Mononuclear cell (primary cell): ENCODE results near the gene PPP4R4. TPM values are rescaled to one million over a fixed set of nuclear protein-coding genes. Genes with fewer than 3 reads are reported as not detected.

Experiments used
- H3K27me3 ChIP-seq: 2 replicates; pipeline ENCODE4 v1.6.0; 2011; ENCODE audit warnings: low read length, control low read depth; ENCODE audit not compliant: insufficient read depth
- H3K4me1 ChIP-seq: 2 replicates; pipeline ENCODE4 v1.5.1; 2011; ENCODE audit warnings: mild to moderate bottlenecking, low read length, control low read depth; ENCODE audit not compliant: insufficient read depth
- H3K4me3 ChIP-seq: 2 replicates; pipeline ENCODE4 v1.5.1; 2011; ENCODE audit warnings: mild to moderate bottlenecking, low read length, moderate library complexity
- H3K9me3 ChIP-seq: 2 replicates; pipeline ENCODE4 v1.5.1; 2011; ENCODE audit warnings: low read depth, mild to moderate bottlenecking, control low read depth, low read length
- total RNA-seq: library from RNA; depleted of rRNA; stranded (reverse); fragments of >200 nt; gene quantifications from one replicate; pipeline ENCODE4 v1.2.3, GENCODE V29; 2012

Gene PPP4R4
- total RNA-seq, 1 donor, result 0.84 TPM

DNA sequence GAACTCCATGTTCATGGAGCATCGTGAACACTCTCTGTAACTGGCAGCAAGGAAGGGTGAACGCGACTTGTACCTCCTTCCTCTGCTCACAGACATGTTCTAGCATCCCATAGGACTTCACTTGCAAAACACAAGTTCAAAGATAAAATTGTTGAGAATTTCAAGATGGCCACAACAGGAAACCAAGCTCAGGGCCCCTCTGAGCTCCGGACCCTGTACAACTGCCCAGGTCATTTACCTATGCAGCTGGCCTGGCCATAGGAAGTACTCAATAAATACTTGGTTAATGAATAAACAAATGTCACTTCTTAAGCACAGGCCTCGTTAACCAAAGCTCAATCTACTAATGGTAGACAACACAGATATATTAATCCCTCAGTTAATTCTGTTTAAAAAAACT lies 11.7 kb upstream of the PPP4R4 start:
- peaks cover 23% of the 10 kb centered on the region for H3K4me1 ChIP-seq
- no peaks in the 10 kb centered on the region for H3K27me3 ChIP-seq
- no peaks in the 10 kb centered on the region for H3K9me3 ChIP-seq

DNA sequence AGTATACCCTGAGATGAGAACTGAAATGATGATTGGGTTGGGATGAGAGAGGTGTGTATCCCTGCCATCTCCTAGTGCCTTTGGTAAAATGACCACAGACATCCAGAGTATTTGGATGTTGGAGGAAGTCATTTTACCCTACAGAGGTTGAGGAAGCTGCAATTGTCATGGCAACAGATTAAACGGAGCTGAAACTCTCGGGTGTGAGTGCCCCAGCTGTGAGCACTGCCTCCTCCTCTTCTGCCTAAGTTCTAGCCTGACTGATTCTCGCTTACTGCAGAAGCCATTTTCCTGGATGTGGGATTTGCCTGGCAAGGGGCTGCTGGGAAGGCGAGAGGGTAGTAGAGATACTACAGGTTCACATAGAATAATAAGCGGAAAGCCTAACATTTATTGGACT lies 10.3 kb upstream of the PPP4R4 start:
- Histone ChIP-seq H3K4me3 (no peak overlapping the region), H3K27me3 (no peaks in the 10 kb centered on the region)

More for the DNA sequence above, 11.7 kb upstream of the PPP4R4 start:
- H3K4me3 ChIP-seq, result no peak overlapping the region

DNA sequence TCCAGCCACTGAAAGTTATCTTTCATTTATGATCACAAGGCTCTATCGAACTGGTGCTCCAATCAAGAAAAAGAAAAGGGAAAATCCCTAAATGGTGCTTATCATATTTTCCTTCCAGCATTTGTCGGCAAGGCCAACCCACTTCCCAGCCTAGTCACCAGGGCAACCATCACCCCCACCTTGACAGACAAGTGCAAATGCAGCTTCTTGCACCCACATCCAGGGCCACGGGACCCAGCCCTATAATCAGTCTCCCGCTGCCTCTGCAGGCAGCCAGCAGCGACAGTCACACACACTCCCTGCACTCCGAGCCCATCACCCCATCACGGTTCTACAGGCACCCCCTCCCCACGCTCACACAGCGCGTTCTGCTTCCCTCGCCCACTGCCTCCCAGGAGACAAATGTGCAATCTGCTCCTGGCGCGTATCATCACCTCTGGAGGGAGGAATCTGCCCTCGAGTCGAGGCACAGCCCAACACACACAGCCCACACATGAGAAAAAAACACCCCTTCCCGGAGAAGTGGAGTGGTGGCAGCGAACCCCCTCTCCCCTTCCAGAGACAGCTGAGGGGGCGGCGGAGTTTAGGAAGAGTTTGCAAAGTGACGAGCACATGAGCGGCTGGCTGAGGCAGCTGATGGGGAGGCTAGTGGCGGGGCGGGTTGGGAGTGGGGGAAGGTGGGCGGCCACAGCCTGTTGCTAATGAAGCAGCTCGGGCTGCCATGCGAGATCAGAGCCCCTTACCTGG lies 9.3 kb upstream of the PPP4R4 start:
- peaks cover 16% of the 10 kb centered on the region for H3K4me1 ChIP-seq
- no peaks in the 10 kb centered on the region for H3K9me3 ChIP-seq
- H3K4me3 ChIP-seq, result no peak overlapping the region
- H3K27me3 ChIP-seq, result no peaks in the 10 kb centered on the region

More for the DNA sequence above, 10.3 kb upstream of the PPP4R4 start:
- H3K4me1 ChIP-seq, result peaks cover 16% of the 10 kb centered on the region
- H3K9me3 ChIP-seq, result no peaks in the 10 kb centered on the region

DNA sequence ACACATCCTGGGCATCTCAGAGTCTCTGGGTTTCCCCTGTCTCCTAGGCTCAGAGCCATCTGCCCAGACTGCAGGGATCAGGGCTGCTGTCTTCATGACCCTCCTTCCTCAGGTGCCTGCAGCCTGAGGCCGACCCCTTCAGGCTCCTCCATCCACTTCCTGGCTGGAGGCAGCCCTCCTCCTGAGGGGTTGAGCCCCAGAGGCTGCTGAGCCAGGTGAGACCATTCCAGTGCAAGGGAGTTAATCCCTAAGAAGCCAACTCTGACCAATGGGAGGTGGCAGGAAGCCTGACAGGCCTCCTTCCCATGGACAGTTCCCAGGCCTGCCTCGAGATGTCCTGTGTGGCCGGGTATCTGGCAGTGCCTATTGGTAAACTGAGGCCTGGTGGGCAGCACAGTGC lies 8.4 kb upstream of the PPP4R4 start:
- H3K4me1 ChIP-seq, result peaks cover 13% of the 10 kb centered on the region
- no peak overlapping the region for H3K4me3 ChIP-seq
- no peaks in the 10 kb centered on the region for H3K9me3 ChIP-seq
- no peaks in the 10 kb centered on the region for H3K27me3 ChIP-seq

DNA sequence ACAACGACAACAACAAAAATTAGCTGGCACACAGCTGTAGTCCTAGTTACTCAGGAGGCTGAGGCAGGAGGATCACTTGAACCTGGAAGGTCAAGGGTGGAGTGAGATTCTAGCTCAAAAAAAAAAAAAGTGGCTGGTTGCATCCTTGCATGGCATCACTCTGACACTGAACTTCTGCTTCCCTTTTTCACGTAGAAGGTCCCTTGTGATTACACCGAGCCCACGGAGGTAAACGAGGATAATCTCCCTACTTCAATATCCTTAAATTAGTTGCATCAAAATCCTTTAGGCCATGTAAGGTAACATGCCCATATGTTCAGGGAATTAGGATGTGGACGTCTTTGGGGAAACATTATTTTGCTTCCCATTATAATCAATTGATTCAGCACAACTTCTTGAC lies 4.0 kb upstream of the PPP4R4 start:
- no peaks in the 10 kb centered on the region for H3K9me3 ChIP-seq
- H3K4me3 ChIP-seq, result no peak overlapping the region
- peaks cover 18% of the 10 kb centered on the region for H3K27me3 ChIP-seq
- H3K4me1 ChIP-seq, result peaks cover 13% of the 10 kb centered on the region

DNA sequence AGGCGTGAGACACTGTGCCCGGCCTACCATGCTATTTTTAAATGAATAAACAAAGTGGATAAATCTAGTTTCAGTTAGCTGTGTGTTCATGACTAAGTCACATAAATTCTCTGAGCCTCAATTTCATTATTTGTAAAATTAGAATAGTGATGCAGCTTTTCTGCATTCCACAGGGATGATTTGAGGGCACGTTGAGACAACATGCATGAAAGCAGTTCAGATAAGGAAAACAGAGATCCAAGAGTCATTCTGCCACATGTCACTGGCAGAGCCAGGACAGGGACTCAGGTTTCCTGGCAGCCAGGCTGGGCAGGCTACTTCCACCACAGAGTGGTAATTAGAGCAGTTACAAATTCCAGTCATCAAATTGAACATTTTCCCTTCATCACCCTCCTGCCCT lies 2.9 kb upstream of the PPP4R4 start:
- H3K9me3 ChIP-seq, result no peaks in the 10 kb centered on the region
- peaks cover 16% of the 10 kb centered on the region for H3K4me1 ChIP-seq
- no peak overlapping the region for H3K4me3 ChIP-seq
- peaks cover 29% of the 10 kb centered on the region for H3K27me3 ChIP-seq

DNA sequence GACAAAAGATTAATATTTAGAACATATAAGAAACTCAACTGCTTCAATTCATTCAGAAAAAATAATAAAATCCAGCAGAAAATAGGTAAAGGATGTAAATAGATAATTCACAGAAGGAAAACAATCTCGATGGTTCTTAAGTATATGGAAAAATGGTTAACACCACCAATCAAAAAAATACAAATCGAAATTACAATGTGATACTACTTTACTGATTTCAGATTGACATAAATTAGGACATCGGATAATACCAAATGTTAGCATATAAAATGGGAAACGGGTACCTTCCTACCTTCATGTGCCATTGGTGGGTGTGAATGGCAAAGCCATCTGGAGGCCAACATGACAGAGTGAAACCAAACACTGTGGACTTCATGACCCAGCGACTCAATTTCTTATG lies 1.6 kb upstream of the PPP4R4 start:
- Histone ChIP-seq H3K27me3 (peaks cover 42% of the 10 kb centered on the region), H3K4me1 (peaks cover 16% of the 10 kb centered on the region), H3K9me3 (no peaks in the 10 kb centered on the region), H3K4me3 (no peak overlapping the region)

DNA sequence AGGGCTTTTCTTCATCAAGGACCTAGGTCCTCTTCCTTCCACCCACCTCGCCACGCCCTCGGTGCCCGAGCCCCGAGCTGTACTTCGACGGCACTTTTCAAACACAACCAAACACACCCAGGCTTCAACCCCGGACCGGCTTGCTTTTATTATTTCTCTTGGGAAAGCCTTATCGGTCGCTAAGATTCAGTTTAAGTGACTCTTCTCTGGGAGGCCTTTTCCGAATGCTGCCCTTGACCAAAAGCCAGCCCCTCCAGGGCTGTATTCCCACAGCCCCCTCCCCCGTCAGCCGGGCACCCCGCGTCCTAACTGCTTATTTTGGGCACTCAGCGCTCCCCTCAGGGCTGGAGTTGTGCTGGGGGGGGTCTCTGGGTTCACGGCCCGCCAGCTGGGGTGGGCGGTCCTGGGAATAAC lies 644 bp upstream of the PPP4R4 start:
- H3K4me1 ChIP-seq, result peaks cover 16% of the 10 kb centered on the region
- peaks cover 52% of the 10 kb centered on the region for H3K27me3 ChIP-seq
- H3K4me3 ChIP-seq, result peak overlapping the region; percentile 40
- H3K9me3 ChIP-seq, result no peaks in the 10 kb centered on the region

DNA sequence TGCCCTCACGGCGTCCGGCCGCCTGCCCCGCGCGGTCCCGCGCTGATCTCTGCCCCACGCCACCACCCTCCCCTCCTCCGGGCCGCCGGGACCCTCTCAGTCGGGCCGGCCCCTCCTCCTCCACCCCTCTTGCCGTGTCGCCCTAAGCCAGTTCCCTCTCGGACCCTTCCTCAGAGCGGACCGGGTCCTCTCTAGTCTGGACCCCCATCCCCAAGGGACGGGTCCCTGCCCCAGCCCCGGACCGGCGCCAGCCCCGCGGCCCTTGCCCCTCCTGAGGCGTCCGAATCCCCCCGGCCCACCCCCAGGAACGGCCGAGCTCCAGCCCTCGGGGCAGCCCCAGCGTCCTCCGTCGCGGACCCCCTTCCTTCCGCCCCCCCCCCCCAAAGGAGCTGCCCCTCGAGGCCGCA lies 485 bp downstream of the PPP4R4 start:
- no peaks in the 10 kb centered on the region for H3K9me3 ChIP-seq
- peaks cover 16% of the 10 kb centered on the region for H3K4me1 ChIP-seq
- H3K27me3 ChIP-seq, result peaks cover 61% of the 10 kb centered on the region
- H3K4me3 ChIP-seq, result peak overlapping the region; percentile 33

DNA sequence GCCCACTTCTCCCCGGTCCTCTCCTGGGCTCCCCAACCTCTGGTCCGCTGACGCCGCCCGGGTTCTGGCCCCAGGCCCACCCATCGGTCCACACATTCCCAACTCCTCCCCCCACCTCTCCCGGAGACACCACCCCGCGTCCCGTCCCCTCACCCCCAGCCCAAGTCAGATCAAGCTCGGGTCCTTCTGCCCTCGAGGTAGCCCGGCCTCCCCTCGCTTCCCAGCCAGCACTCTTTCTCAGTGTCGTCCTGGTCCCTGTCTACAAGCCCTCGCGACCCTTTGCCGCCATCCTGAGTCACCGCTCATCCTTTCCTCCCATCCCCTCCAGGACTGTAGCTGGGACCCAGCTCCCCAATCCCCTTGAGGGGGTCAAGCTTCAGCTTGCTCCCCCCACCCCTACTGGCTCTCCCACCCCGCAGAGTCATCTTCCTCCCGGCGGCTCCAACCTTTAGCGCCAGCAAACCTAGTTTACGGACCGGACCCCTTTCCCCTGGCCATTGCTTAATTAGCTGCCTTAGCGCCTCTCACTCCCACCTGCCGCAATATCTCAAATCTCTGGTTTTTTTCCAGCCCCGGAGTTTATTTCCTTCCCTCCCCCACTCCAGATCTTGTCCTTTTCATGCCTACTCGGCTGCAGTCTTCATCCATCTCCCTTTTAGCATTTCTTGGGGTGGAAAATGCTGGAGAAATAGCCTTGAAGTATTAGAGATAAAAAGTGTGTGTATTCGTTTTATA lies 1.1 kb downstream of the PPP4R4 start:
- peaks cover 16% of the 10 kb centered on the region for H3K4me1 ChIP-seq
- no peaks in the 10 kb centered on the region for H3K9me3 ChIP-seq
- H3K4me3 ChIP-seq, result no peak overlapping the region
- peaks cover 61% of the 10 kb centered on the region for H3K27me3 ChIP-seq

DNA sequence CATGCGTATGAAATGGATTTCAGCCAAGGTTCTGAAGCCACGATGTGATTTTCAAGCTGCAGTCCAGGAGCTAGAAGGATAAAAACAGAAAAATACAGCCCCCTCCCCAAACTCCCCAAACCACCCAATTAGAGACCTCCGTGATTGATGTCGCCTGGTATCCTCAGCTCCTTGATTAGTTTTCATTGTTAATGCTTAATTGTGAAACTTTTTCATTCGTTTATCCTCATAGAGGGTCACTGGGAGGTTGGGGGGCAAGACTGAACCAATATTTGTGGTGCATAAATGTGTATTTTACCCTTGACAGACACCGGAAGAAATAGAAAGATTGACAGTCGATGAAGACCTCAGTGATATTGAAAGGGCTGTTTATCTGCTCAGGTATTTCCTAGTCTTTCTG lies 1.6 kb downstream of the PPP4R4 start:
- Histone ChIP-seq H3K4me1 (peaks cover 19% of the 10 kb centered on the region), H3K27me3 (peaks cover 61% of the 10 kb centered on the region), H3K9me3 (no peaks in the 10 kb centered on the region), H3K4me3 (no peak overlapping the region)

DNA sequence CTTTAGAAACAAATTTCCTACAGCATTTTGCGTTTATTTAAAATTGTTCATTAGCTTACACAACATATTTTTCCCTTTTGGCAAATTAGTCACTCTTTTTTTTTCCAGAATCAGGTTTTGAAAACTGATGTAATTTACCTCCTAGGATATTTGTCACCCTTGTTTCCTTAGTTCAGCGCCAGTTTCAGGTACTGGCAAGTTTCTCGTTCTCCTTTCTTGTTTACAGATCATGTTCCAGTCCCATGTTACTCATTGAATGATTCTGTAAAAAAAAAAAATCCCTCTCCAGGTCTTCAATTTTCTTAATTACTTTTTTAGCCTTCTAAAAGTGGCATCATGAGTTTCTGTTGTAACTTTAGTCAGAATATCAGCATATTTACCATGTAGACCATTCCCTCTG lies 2.7 kb downstream of the PPP4R4 start:
- peaks cover 61% of the 10 kb centered on the region for H3K27me3 ChIP-seq
- no peak overlapping the region for H3K4me3 ChIP-seq
- peaks cover 19% of the 10 kb centered on the region for H3K4me1 ChIP-seq
- no peaks in the 10 kb centered on the region for H3K9me3 ChIP-seq

DNA sequence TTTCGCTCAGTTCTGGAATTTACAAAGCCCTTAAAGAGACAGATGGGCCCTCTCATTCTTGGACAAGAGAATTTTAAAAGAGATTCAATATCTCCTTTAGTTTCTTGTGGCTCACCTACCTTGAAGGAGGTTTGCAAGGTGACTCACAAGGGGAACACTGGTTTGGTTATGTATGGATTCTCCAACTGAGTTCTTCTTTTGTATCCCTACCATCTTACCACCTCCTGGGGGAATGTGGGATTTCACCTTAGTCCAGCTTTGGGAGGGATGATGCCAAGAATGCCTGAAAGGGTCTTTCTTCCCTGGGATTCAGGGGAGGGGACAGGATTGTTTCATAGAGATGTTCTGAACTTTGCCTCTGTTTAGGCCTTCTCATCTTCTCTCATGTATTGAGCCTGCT lies 3.7 kb downstream of the PPP4R4 start:
- H3K27me3 ChIP-seq, result peaks cover 51% of the 10 kb centered on the region
- peaks cover 19% of the 10 kb centered on the region for H3K4me1 ChIP-seq
- H3K4me3 ChIP-seq, result no peak overlapping the region
- no peaks in the 10 kb centered on the region for H3K9me3 ChIP-seq

DNA sequence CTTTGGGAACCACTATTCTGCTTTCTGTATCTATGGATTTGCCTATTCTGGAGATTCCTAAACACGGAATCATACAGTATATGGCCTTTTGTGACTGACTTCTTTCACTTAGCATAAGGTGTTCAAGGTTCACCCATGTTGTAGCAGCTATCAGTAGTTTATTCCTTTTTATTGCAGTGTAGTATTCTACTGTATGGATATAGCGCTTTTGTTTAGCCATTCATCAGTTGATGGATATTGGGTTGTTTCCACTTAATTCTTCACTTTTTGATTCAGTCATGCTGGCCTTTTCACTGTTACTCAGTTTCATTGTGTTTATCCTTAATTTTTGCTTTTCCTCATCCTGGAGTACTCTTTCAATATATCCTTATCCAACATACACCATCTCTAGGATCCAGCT lies 5.1 kb downstream of the PPP4R4 start:
- no peak overlapping the region for H3K4me3 ChIP-seq
- peaks cover 13% of the 10 kb centered on the region for H3K4me1 ChIP-seq
- no peaks in the 10 kb centered on the region for H3K9me3 ChIP-seq
- peaks cover 54% of the 10 kb centered on the region for H3K27me3 ChIP-seq

DNA sequence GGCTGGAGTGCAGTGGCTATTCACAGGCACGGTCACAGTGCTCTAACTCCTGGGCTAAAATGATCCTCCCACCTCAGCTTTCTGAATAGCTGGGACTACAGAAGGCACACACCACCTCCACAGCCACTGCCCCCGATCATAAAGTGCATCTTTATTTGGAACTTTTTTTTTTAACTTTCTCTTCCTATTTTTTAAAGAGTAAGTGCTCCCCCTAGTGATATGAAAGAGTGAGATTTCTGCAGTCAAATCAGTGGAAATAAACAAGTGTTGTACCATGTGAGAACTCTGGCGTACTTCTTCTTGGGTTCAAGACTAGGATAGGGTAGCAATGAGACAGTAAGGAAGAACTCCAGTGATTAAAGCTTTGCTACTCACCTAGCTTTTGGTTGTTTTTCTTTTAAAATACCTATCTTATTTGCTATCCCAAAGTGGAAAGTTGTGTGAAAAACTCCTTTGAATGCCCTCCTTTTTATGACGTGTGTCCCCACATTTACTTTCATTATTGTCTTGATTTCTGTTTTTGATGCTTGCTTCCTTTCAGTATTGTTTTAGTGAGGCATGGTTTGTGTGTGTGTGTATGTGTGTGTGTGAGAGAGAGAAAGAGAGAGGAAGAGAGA lies 6.6 kb downstream of the PPP4R4 start:
- Histone ChIP-seq H3K4me1 (peaks cover 3% of the 10 kb centered on the region), H3K27me3 (peaks cover 56% of the 10 kb centered on the region), H3K9me3 (no peaks in the 10 kb centered on the region), H3K4me3 (no peak overlapping the region)
